RWPE1 (cell line): ENCODE data around the gene SASS6.

Source experiments
- CTCF ChIA-PET: fragments of 350-600 bp; sonication (Branson Sonifier 250); formaldehyde crosslinking; extraction: SDS; loops from one replicate; lab custom pipeline; 2021; lab: Yijun Ruan, JAX
- POLR2A ChIA-PET: fragments of 400-600 bp; formaldehyde crosslinking; extraction: SDS; loops from one replicate; lab custom pipeline; 2020; ENCODE audit warnings: antibody characterized with exemption; ENCODE audit not compliant: low non-redundant PET; lab: Yijun Ruan, JAX
- DNase-seq: peaks from one replicate; pipeline ENCODE4 v3.0.0; 2012; ENCODE audit warnings: low spot score
- H3K27ac ChIP-seq: fragments of 450-650 bp; 2 replicates; pipeline ENCODE4 v1.5.1; 2017
- CTCF ChIP-seq: fragments of 450-650 bp; conservative IDR thresholded peaks from 2 replicates; pipeline ENCODE4 v1.5.1; 2017; ENCODE audit warnings: low read depth, mild to moderate bottlenecking

The SASS6 gene

GRCh38 chr1:100132566-100133477 lies at the start of gene SASS6, which contains the start of gene TRMT13:
TSS of gene SASS6 (minus strand) at chr1:100132930. CDS start at chr1:100132814, 116 bp downstream.
TSS of gene TRMT13 (plus strand) at chr1:100133163. CDS start at chr1:100133169, 6 bp downstream.
- peak; percentile 91 for DNase-seq
- POLR2A ChIA-PET: no interaction called here
- CTCF ChIA-PET: no interaction called here
- H3K27ac ChIP-seq: peak within 1 kb of the TSS; percentile 78
- no peak for TF ChIP-seq CTCF

GRCh38 chr1:100178091-100178490 lies 45.4 kb upstream of the SASS6 start, which contains the start of gene LRRC39:
TSS of gene LRRC39 (minus strand) at chr1:100178256. CDS start at chr1:100168516, 9,740 bp downstream.
- H3K27ac ChIP-seq: no peak within 1 kb of the TSS
- no peak for TF ChIP-seq CTCF
- POLR2A ChIA-PET: no interaction called here
- DNase-seq: no peak
- CTCF ChIA-PET: no interaction called here

GRCh38 chr1:100177295-100178041 lies 44.7 kb upstream of the SASS6 start:
- no peak overlapping the region for H3K27ac ChIP-seq
- no peak for TF ChIP-seq CTCF
- POLR2A ChIA-PET: no interaction called here
- no peak for DNase-seq
- CTCF ChIA-PET: no interaction called here

- ChIA-PET CTCF (no interaction called here), POLR2A (no interaction called here)
- TF ChIP-seq CTCF: no peak
- H3K27ac ChIP-seq: no peak overlapping the region
- no peak for DNase-seq
Observed at GRCh38 chr1:100168051-100168450, 35.3 kb upstream of the SASS6 start.

- TF ChIP-seq CTCF: no peak
Observed at GRCh38 chr1:100164702-100165101, 32.0 kb upstream of the SASS6 start.

GRCh38 chr1:100164216-100164615 lies 31.5 kb upstream of the SASS6 start:
- TF ChIP-seq CTCF: no peak
- DNase-seq: no peak
- ChIA-PET POLR2A (no interaction called here), CTCF (no interaction called here)
- no peak overlapping the region for H3K27ac ChIP-seq

More at GRCh38 chr1:100164702-100165101, 32.0 kb upstream of the SASS6 start:
- no peak for DNase-seq
- POLR2A ChIA-PET: no interaction called here
- no peak overlapping the region for H3K27ac ChIP-seq
- CTCF ChIA-PET: no interaction called here
